GM12864 (cell line): ENCODE results near the gene DCHS1.
"Not testable (repeated sequence)": the region's sequence is repeated elsewhere in the genome, so short reads cannot be mapped to it uniquely, and the experiment has no call there.

Source experiments
- DNase-seq: peaks from one replicate; pipeline ENCODE4 v3.0.0-alpha.2; 2011; ENCODE audit warnings: low read depth
- H3K4me3 ChIP-seq: 2 replicates; pipeline ENCODE4 v1.5.1; 2011; ENCODE audit warnings: mild to moderate bottlenecking, low read depth, low read length, control low read depth
- TF ChIP-seq, protein P1 (sequence below): IDR thresholded peaks from 2 replicates; pipeline ENCODE4 v1.5.1; 2011; ENCODE audit warnings: low read depth, mild to moderate bottlenecking, moderate library complexity, low read length, control low read depth, inconsistent platforms; ENCODE audit errors: missing control alignments

The DCHS1 gene

DNA sequence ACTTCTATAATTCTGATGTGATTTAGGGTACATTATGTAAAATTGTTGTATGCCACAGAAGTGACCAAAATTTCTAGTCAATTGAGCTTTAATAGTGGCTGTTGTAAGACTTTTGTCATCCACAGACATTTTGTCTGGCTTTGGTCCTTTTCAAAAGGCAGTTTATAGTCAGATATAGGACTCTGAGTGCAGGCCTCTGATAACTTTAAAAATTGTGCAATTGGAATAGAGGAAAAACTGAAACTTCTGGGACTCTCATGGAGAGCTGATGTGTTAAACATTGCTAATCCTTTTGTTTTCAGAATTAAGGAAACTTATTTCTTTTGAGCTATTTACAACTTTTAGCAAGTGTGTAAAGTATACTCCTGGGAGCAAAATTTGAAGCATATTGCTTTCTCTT, 36.5 kb upstream of the DCHS1 start:
- DNase-seq: no peak
- TF ChIP-seq, protein P1, sequence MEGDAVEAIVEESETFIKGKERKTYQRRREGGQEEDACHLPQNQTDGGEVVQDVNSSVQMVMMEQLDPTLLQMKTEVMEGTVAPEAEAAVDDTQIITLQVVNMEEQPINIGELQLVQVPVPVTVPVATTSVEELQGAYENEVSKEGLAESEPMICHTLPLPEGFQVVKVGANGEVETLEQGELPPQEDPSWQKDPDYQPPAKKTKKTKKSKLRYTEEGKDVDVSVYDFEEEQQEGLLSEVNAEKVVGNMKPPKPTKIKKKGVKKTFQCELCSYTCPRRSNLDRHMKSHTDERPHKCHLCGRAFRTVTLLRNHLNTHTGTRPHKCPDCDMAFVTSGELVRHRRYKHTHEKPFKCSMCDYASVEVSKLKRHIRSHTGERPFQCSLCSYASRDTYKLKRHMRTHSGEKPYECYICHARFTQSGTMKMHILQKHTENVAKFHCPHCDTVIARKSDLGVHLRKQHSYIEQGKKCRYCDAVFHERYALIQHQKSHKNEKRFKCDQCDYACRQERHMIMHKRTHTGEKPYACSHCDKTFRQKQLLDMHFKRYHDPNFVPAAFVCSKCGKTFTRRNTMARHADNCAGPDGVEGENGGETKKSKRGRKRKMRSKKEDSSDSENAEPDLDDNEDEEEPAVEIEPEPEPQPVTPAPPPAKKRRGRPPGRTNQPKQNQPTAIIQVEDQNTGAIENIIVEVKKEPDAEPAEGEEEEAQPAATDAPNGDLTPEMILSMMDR: no peak
- no peak overlapping the region for H3K4me3 ChIP-seq

DNA sequence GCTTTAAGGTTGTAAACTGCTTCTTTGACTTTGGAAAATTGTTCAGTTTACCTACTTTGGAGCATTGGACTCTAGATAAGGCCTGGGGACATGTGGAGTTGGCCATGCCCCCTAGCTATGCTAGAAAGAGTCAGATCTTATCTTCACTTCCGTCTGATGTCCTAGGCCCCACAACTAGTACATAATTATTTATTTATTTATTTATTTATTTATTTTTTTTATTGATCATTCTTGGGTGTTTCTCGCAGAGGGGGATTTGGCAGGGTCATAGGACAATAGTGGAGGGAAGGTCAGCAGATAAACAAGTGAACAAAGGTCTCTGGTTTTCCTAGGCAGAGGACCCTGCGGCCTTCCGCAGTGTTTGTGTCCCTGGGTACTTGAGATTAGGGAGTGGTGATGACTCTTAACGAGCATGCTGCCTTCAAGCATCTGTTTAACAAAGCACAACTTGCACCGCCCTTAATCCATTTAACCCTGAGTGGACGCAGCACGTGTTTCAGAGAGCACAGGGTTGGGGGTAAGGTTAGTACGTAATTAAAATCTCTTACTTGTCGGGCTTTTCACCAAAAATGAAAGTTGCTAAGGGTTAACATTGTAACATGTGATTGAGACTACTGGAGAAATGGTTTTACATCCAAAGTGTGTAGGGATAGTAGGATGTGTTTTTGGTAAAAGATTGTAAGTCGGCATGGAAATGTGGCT, 35.0 kb upstream of the DCHS1 start:
- not testable (repeated sequence) for DNase-seq, H3K4me3 ChIP-seq

DNA sequence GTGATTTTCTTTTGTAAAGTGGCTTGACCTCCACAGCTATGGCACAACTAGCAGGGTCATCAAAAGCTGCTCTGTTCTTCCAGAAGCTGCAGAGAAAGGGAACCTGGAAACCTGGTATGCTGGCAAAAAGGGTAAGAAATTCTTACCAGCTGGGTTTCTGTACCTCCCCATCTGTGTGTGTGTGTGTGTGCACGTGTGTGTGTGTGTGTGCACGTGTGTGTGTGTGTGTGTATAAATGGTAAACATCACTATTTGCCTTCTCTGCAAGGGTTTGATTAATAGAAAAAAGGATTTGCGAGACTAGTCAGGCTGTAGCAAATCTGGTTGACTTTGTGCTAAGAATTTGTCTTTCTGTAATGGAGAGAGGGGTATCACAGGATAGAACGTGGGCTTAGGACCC, 32.3 kb upstream of the DCHS1 start:
- no peak overlapping the region for H3K4me3 ChIP-seq
- DNase-seq: no peak
- TF ChIP-seq, protein P1: no peak

DNA sequence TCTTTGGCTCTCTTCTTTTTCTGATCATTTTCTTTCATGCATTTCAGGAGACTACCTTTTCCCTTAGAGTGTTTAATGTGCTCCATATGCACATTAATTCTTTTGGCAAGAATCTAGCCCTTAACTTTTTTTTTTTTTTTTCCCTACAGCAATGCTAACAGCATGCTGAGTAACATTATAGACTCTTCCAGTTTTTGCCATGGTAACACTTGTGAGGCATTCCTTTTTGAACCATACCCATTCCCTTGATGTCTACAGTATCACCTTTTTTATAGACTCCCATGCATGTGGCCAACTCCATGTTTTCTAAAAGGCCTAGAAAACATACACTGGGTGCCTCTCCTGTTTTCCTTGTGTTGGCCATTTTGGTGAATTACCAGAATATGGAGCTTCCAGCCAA, 30.4 kb upstream of the DCHS1 start:
- TF ChIP-seq, protein P1: no peak
- no peak for DNase-seq
- H3K4me3 ChIP-seq: no peak overlapping the region

DNA sequence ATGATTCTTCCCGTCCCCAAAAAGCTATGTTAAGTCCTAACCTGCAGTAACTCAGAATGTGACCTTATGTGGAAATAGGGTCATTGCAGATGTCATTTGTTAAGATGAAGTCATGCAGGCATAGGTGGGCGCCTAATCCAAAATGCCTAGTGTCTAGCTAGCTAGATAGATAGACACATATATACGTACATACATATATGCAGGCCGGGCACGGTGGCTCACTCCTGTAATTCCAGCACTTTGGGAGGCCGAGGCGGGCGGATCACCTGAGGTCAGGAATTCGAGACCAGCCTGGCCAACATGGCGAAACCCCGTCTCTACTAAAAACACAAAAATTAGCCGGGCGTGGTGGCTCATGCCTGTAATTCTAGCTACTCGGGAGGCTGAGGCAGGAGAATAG, 28.5 kb upstream of the DCHS1 start:
- not testable (repeated sequence) for DNase-seq
- H3K4me3 ChIP-seq: peak overlapping the region; percentile 95; the same call in 1 of the 2 replicates

DNA sequence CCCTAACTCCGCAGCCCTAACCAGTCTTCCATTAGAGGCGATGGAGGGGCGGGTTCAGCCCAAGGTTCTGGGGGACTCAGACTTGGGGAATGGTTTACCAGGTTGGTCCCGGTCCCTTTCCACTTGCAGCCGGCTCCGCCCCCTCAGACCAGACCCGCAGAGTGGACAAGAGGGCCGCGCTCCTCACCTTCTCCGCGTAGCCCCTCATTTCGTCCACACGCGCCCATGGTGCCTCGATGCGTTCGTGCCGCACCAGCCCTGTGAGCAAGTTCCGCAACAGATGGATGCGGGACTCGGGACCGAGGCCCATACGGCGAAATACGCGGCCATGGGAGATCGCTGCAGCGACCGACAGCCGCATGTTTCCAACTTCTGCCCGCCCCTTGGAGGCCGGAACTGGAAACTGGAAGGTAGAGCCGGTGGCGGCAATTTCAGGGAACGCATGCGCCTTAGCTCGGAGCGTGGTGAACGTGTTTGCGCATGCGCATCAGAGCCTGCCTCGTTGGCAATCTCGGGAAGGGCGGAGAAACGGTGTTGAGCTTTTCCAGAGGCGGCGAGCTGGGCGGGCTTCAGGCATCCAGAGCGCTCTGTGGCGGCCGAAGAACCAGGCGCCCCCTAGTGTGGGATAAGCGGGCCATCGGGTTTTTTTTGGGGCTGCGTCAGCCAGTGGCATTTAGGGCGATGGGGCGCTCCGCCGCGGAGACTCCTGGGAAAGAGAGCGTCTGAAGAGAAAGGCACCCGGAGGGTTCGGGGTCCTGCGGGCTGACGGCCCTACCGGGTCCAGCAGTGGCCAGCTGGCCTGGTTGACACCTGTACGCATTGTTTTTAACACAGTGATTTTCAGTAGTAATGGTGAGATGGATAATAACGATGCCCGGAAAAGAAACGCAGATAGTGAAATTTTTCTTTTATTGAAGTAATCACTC, 27.6 kb upstream of the DCHS1 start, which contains the start of gene MRPL17:
TSS of gene MRPL17 (minus strand) at position 405 of the 926 bp plus-strand sequence. CDS start at position 361, 44 bp downstream.
- peak; percentile 97 for DNase-seq
- TF ChIP-seq, protein P1: peak; percentile 75
- H3K4me3 ChIP-seq: peak within 1 kb of the TSS; percentile 95

DNA sequence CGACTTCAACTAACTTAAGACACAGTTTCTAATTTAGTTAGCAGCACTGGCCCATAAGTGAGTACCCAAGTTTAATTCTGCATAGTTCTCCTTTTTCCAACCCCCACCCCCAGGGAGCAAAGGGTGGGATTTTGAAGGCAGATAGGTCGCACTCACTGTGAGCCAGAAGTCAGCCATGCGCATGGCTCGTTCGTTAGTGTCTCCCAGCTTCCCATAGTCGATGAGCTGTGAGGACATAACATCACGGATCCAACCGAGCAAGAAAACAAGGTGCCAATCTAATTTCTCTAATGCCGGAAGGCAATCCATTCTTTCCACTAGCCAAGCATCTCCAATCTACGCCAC, 27.0 kb upstream of the DCHS1 start:
- peak overlapping the region; percentile 95 for H3K4me3 ChIP-seq
- DNase-seq: no peak
- TF ChIP-seq, protein P1: no peak

DNA sequence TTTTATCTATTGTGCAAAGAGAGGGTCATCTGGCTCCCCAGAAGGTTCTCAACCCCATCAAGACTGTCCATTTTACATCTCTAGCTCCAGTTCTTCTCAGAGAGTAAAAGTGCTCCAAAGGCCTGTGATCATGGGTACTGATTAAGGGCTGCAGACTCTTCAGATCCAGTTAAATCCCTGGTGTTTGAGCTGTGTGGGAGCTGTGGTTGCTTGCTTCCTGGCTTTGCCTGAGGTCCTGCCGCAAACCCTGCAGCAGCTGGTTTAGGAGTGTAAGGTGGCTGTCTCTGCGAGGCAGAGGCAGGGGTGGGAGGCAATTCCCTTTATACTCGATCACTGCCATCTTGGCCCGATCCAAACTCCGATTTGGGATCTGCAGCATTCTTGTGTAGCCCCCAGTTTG, 26.3 kb upstream of the DCHS1 start:
- TF ChIP-seq, protein P1: no peak

More for the DNA sequence above, 26.3 kb upstream of the DCHS1 start:
- H3K4me3 ChIP-seq: peak overlapping the region; percentile 95
- no peak for DNase-seq
